ENCODE results near the gene ERC1.

DNA sequence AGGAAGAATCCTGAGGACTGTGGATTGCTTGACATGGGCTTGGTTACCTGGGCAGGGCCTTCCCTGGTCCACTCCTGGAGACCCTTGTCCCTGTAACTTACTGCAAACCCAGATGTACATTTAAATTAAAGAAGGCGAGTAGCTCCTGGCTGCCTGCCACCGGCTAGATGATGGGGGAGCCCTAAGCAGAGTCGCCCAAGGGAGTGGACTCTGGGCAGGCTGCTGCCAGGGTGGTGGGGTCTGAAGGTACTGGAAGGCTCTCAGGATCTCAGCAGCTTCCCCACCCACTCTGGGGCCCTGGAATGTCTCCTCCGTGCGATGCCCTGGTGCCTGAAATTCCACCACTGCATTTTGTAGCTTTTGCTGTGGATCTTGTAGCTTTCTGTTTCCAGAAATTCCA is 528.6 kb downstream of the ERC1 start:
- TF ChIP-seq, protein P1, sequence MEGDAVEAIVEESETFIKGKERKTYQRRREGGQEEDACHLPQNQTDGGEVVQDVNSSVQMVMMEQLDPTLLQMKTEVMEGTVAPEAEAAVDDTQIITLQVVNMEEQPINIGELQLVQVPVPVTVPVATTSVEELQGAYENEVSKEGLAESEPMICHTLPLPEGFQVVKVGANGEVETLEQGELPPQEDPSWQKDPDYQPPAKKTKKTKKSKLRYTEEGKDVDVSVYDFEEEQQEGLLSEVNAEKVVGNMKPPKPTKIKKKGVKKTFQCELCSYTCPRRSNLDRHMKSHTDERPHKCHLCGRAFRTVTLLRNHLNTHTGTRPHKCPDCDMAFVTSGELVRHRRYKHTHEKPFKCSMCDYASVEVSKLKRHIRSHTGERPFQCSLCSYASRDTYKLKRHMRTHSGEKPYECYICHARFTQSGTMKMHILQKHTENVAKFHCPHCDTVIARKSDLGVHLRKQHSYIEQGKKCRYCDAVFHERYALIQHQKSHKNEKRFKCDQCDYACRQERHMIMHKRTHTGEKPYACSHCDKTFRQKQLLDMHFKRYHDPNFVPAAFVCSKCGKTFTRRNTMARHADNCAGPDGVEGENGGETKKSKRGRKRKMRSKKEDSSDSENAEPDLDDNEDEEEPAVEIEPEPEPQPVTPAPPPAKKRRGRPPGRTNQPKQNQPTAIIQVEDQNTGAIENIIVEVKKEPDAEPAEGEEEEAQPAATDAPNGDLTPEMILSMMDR (conservative IDR thresholded peaks at IDR 0.05 in 1 of 2, IDR thresholded peaks at IDR 0.05 in 1 of 2; ENCODE audit: low read depth in 1 of 2, low read length in 2 of 2): no peak
- TF ChIP-seq EZH2 (IDR thresholded peaks at IDR 0.05; ENCODE audit: low read length, missing control alignments): no peak
